ENCODE measurements around the gene NSA2. TPM values are rescaled to one million over a fixed set of nuclear protein-coding genes. Genes with fewer than 3 reads are reported as not detected.
"Not testable (repeated sequence)": the region's sequence is repeated elsewhere in the genome, so short reads cannot be mapped to it uniquely, and the experiment has no call there.

Gene NSA2
- 58.2 and 70.1 TPM in 2 replicates for total RNA-seq

DNA sequence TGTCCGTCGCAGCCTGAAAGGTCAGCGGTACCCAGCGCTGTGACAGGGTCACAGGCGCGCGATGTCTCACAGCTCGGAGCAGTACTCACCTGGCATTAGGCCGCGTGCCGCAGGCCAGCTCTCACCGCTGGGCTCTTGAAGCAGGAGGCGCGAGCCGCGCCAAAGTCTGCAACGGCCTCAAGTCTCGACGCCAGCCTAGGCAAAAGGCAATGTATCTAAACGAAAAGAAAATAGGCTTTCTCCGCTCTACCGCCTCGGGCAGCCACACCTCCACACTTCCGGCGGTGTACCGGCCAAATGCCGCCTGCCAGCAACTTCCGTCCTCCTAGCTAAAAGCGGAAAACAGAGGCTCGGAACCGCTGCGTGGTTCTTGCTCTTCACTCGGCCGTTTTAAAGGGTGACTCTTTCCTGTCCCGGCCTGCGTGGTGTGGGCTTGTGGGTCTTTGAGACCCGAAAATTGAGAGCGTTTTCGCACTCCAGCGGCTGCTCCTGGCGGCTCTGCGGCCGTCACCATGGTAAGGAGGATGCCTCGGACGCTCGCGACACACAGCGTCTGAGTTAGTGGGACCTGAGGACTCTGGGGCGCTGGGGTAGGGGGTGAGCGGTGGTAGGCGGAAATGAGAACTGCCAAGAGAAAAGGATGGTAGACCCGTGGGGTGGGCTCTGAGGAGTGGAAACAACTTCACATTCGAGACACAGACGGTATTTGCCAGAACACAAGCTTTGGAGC is at the start of gene NSA2, which contains the start of gene GFM2:
TSS of gene NSA2 (plus strand) at position 401 of the 730 bp plus-strand sequence. CDS start at position 513, 112 bp downstream.
TSS of gene GFM2 (minus strand) at position 269 of the 730 bp plus-strand sequence. CDS start 3,375 bp downstream, outside the sequence.
- intact Hi-C loops (cut with micrococcal nuclease), result loop anchor here (1.0 to 10.0 kb wide), 20 partner anchors 82 to 1635 kb away; partner anchors contain the start of genes ANKRA2, ANKRD31, BTF3 and CERT1

- intact Hi-C loops (cut with micrococcal nuclease), result no loop called here
These were observed 49.5 kb upstream of the NSA2 start for GRCh38 chr5:74717596-74717995.

DNA sequence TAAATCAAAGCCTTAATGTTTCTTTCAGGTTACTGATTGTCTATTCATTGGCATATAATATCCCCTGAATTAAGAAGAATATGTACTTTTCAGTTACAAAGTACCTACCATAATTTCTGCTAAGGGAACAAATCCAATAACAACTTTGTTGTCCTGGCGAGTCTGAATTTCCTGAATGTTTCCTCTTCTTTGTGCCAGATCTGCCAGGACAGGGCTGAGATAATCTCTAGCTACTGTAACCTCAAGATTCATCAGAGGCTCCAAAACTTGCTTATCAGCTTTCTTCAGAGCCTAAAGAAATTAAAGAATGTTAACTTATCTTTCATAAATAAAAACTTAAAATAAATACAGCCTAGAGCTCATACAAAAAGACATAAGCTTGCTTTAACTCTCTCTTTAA is 44.8 kb upstream of the NSA2 start:
- intact Hi-C loops (cut with micrococcal nuclease), result no loop called here

- intact Hi-C loops (cut with micrococcal nuclease), result no loop called here
These were observed 41.7 kb upstream of the NSA2 start for GRCh38 chr5:74725331-74725730.

- intact Hi-C loops (cut with micrococcal nuclease), result no loop called here
These were observed 30.3 kb upstream of the NSA2 start for GRCh38 chr5:74736759-74737158.

GRCh38 chr5:74738406-74738805 is 28.6 kb upstream of the NSA2 start:
- intact Hi-C loops (cut with micrococcal nuclease), result no loop called here

GRCh38 chr5:74748742-74749141 is 18.3 kb upstream of the NSA2 start:
- intact Hi-C loops (cut with micrococcal nuclease), result not testable (repeated sequence)

- intact Hi-C loops (cut with micrococcal nuclease), result loop anchor here (10.0 kb wide), 1 partner anchor 924 kb away; no protein-coding TSS in a partner anchor
These were observed 5.8 kb upstream of the NSA2 start for GRCh38 chr5:74761241-74761640.

DNA sequence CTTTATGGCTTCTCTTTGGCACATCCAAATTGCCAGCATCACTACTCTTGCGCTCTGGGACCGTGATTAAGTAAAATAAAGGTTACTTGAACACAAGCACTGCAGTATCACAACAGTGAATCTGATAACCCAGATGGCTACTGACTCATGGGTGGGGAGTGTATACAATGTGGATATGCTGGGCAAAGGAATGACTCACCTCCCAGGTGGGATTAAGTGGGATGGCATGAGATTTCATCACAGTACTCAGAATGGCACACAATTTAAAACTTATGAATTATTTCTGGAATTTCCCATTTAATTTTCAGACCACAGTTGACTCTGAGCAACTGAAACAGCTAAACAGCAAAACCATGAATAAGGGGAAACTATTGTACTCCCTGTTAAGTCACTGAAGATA is 4.5 kb upstream of the NSA2 start:
- intact Hi-C loops (cut with micrococcal nuclease), result loop anchor here (10.0 kb wide), 1 partner anchor 922 kb away; no protein-coding TSS in a partner anchor

GRCh38 chr5:74763504-74763903 is 3.5 kb upstream of the NSA2 start:
- intact Hi-C loops (cut with micrococcal nuclease), result loop anchor here (10.0 kb wide), 1 partner anchor 921 kb away; no protein-coding TSS in a partner anchor

GRCh38 chr5:74765201-74765600 is 1.8 kb upstream of the NSA2 start:
- intact Hi-C loops (cut with micrococcal nuclease), result loop anchor here (5.0 to 10.0 kb wide), 3 partner anchors 802 to 1637 kb away; partner anchors contain the start of gene IQGAP2

DNA sequence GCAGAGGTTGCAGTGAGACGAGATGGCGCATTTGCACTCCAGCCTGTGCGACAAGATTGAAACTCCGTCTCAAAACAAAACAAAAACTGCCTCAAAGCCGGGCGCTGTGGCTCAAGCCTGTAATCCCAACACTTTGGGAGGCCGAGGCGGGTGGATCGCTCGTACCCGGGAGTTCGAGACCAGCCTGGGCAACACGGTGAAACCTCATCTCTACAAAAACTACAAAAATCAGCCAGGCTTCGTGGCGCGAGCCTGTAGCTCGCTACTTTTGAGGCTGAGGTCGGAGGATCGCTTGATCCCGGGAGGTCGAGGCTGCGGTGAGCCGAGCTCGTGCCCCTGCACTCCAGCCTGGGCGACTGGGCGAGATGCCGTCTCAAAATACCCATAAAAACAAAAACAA is 1.1 kb upstream of the NSA2 start:
- intact Hi-C loops (cut with micrococcal nuclease), result loop anchor here (1.0 to 10.0 kb wide), 11 partner anchors 137 to 1636 kb away; partner anchors contain the start of genes BTF3 and IQGAP2

- intact Hi-C loops (cut with micrococcal nuclease), result loop anchor here (1.0 to 10.0 kb wide), 11 partner anchors 137 to 1636 kb away; partner anchors contain the start of genes BTF3 and IQGAP2
These were observed 616 bp upstream of the NSA2 start for GRCh38 chr5:74766418-74766848.

GRCh38 chr5:74767579-74767913 is 497 bp downstream of the NSA2 start:
- intact Hi-C loops (cut with micrococcal nuclease), result loop anchor here (1.0 to 10.0 kb wide), 15 partner anchors 82 to 1635 kb away; partner anchors contain the start of genes ANKRA2, ANKRD31, BTF3 and CERT1

- intact Hi-C loops (cut with micrococcal nuclease), result no loop called here
These were observed 5.3 kb downstream of the NSA2 start for GRCh38 chr5:74772359-74772758.

- intact Hi-C loops (cut with micrococcal nuclease), result no loop called here
These were observed 11.6 kb downstream of the NSA2 start for GRCh38 chr5:74778609-74779008.

- intact Hi-C loops (cut with micrococcal nuclease), result no loop called here
These were observed 19.8 kb downstream of the NSA2 start for GRCh38 chr5:74786851-74787250.

- intact Hi-C loops (cut with micrococcal nuclease), result no loop called here
These were observed 20.4 kb downstream of the NSA2 start for GRCh38 chr5:74787424-74787823.

GRCh38 chr5:74791669-74792068 is 24.6 kb downstream of the NSA2 start:
- intact Hi-C loops (cut with micrococcal nuclease), result not testable (repeated sequence)

- intact Hi-C loops (cut with micrococcal nuclease), result no loop called here
These were observed 32.2 kb downstream of the NSA2 start for GRCh38 chr5:74798977-74799911.

DNA sequence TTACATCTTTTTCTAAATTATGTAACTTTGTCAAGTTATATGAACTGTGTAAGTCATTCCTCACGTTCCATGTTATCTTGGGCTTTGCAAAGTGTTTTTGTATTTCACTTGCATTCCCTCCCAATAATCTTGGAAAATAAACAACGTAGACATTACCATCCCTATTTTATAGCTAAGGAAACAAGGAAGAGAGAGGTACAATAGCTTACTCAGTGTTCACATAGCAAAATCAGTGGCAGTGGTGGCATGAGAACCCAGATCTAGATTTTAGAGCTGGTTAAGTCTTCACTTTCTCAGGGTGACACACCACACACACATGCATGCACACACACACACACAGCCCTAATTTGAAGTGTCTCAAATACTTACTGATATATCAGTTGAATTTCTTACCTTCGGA is 34.1 kb downstream of the NSA2 start:
- intact Hi-C loops (cut with micrococcal nuclease), result no loop called here
